Stimulated activated naive B cell treated with anti-CD40 and anti-IgM and Interleukin-4, amounts not matched to agents 10 μg/mL and 1 μg/mL and 100 μg/mL, for 72 hours (primary cell): ENCODE data around the gene MAST4.
A peak's percentile ranks its signal among the peaks of the same experiment; 100 is the strongest.

ENCODE experiments used
- ATAC-seq, 2 donors: fragments of 150-1000 bp; cut with Tn5 transposase; replicated peaks; 2 replicates each; pipeline ENCODE4 v1.10.0; 2021; ENCODE audit warnings: moderate library complexity in 1 of 2
- DNase-seq: peaks from one replicate; pipeline ENCODE4 v3.0.0; 2021
- H3K27ac Mint-ChIP-seq: one replicate; pipeline ENCODE4 v1.8.0; 2022; ENCODE audit warnings: mild to moderate bottlenecking, mixed read lengths
- H3K27me3 Mint-ChIP-seq, 2 donors: one replicate each; pipeline ENCODE4 v1.8.0; 2022; ENCODE audit warnings: mixed read lengths in 2 of 2
- H3K36me3 Mint-ChIP-seq, 2 donors: one replicate each; pipeline ENCODE4 v1.8.0; 2022; ENCODE audit warnings: mixed read lengths in 2 of 2, mild to moderate bottlenecking in 1 of 2
- H3K4me1 Mint-ChIP-seq, 2 donors: one replicate each; pipeline ENCODE4 v1.8.0; 2022; ENCODE audit warnings: mixed read lengths in 2 of 2, mild to moderate bottlenecking in 1 of 2
- H3K4me3 Mint-ChIP-seq, 2 donors: one replicate each; pipeline ENCODE4 v1.8.0; 2022; ENCODE audit warnings: mild to moderate bottlenecking in 2 of 2, mixed read lengths in 2 of 2, moderate library complexity in 1 of 2
- H3K9me3 Mint-ChIP-seq, 2 donors: one replicate each; pipeline ENCODE4 v1.8.0; 2022; ENCODE audit warnings: mixed read lengths in 2 of 2, mild to moderate bottlenecking in 1 of 2

Gene MAST4

GRCh38 chr5:66861402-66861801 is 265.2 kb downstream of the MAST4 start:
- no peaks in the 10 kb centered on the region for H3K9me3 Mint-ChIP-seq
- H3K27ac Mint-ChIP-seq: no peak overlapping the region

GRCh38 chr5:66862020-66862419 is 265.8 kb downstream of the MAST4 start:
- Mint-ChIP-seq H3K4me3 (no peak overlapping the region), H3K4me1 (no peaks in the 10 kb centered on the region), H3K27me3 (peaks cover 12 to 29% of the 10 kb centered on the region in 2 donors), H3K36me3 (no peaks in the 10 kb centered on the region), H3K9me3 (no peaks in the 10 kb centered on the region), H3K27ac (no peak overlapping the region)
- no peak for DNase-seq
- no peak for ATAC-seq

More at GRCh38 chr5:66861402-66861801, 265.2 kb downstream of the MAST4 start:
- no peak for DNase-seq
- Mint-ChIP-seq H3K36me3 (no peaks in the 10 kb centered on the region), H3K27me3 (peaks cover 12 to 29% of the 10 kb centered on the region in 2 donors), H3K4me3 (no peak overlapping the region), H3K4me1 (no peaks in the 10 kb centered on the region)
- no peak for ATAC-seq

DNA sequence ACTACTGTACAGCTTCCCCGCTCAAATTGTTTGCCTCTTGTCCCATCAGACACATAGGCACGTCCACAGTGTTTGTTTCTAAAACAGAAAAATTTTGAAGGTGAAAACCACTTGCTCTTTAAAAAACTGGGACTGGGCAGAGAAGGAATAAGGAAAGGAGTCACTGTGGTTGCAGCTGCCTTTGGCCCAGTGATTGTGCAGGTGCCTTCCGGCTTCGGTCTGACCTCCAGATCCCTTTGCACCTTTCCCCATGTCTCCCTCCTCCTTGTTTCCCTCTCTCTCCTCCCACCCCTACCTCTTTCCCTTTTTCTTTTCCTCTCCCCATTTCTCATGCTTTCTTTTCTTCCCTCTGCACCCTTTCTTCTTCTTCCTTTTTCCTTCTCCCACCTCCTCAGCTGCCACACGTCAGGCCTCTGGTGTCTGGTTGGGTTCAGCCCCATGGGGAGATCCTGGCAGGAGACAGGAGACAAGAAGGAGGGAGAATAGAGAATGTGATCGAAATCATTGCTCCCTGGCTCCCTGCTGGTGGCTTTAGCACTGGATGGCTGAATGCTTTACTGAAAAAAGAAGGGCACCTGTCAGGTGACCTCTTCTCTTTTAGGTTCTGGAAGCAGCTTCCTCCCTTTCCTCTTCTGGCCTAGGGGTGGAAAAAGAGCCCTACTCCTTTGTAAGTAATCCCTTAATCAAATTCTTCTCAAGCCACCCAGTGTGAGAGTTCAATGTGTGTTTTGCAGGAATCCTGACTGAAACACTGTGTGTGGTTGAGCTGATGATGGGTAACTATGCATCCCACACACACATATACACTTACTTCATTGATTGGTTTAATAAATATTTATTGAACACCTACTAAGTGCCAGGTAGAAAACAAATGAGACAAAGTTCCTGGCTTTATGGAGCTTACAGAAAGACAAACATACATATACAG is 267.3 kb downstream of the MAST4 start:
- no peaks in the 10 kb centered on the region for H3K36me3 Mint-ChIP-seq
- ATAC-seq: no peak
- no peaks in the 10 kb centered on the region for H3K4me1 Mint-ChIP-seq
- DNase-seq: no peak
- H3K9me3 Mint-ChIP-seq: no peaks in the 10 kb centered on the region
- H3K4me3 Mint-ChIP-seq: no peak overlapping the region
- peaks cover 12 to 29% of the 10 kb centered on the region in 2 donors for H3K27me3 Mint-ChIP-seq
- H3K27ac Mint-ChIP-seq: no peak overlapping the region

DNA sequence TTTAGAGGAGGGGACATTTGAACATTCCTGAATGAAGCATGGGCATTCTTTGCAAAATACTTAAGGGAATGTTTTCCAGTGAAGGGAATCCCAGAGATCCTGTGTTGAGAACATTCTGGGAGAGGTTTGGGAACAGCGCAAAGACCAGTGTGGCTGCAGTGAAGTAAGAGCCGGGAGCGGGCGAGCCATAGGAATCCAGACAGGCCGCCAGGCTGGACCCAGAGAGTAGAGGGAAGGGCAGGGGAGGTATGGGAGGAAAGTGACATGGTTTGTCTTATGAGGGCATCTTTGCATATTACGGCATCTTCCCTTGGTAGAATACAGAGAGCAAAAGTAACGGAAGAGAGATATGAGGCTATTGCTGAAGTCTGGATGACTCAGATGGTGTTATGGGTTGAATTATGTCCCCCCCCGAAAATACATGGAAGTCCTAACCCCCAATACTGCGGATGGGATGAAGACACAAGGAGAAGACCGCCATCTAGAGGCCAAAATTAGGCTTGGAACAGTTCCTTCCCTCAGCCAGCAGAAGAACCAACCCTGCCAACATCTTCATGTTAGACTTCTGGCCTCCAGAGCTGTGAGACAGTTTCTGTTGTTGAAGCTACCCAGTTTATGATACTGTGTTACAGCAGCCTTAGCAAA is 268.2 kb downstream of the MAST4 start:
- no peaks in the 10 kb centered on the region for H3K4me1 Mint-ChIP-seq
- ATAC-seq: peak; percentile 34 to 55
- H3K36me3 Mint-ChIP-seq: no peaks in the 10 kb centered on the region
- no peak for DNase-seq
- peaks cover 12 to 26% of the 10 kb centered on the region in 2 donors for H3K27me3 Mint-ChIP-seq
- no peak overlapping the region for H3K27ac Mint-ChIP-seq
- no peak overlapping the region for H3K4me3 Mint-ChIP-seq
- no peaks in the 10 kb centered on the region for H3K9me3 Mint-ChIP-seq

DNA sequence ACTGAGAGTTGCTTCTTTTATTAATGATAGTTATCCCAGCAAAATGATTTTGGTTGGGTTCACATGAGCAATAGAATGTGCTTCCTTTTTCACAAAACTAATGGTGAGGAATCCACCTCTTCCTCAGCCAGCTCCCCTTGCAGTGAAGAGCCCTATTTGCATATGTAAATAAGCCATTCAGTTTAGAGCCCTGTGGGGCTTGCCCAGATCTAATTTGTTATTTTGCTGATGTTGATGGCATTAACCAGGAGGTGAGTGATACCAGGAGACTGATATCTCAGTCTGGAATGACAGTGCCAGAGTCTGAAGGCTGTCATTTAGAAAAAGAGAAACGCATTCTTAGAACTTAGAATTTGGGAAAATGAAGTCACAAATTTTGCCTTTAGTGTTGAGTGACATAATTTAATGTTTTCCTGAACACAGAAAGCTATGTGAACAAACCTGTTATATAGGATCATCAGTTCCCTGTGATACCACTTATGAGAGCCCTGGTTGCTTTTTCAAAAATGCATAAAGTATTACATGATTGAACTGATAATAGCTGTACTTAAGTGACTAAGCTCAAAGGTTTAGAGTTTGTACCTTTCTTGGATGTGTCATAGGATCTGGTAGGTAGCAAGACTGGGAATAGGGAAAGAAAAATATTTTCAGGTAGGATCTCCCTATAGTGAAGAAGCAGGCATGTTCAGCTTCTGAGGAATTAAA is 271.6 kb downstream of the MAST4 start:
- Mint-ChIP-seq H3K36me3 (peaks cover 0 to 2% of the 10 kb centered on the region in 2 donors), H3K27ac (no peak overlapping the region), H3K9me3 (no peaks in the 10 kb centered on the region), H3K27me3 (peaks cover 18 to 21% of the 10 kb centered on the region in 2 donors), H3K4me3 (no peak overlapping the region), H3K4me1 (no peaks in the 10 kb centered on the region)
- no peak for DNase-seq
- peak in 1 of 2 donors; percentile 23 for ATAC-seq

DNA sequence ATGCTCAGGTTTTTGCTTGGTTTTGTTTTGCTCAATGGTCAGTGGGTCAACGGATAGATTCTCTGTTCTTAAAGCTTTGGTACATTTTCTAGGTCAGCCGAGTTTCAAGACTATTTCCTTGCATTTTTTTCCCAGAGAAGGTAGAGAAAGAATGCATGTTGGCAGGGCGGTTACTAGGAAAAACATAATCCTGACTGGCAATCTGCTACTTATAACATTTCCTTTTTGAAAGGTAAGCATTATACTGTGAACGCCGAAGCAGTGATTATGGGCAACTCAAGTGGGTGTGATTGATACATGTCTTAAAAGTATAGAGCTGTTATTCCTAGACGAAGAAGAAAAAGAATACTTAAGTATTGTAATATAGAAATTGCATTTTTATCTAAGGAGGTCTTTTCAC is 273.2 kb downstream of the MAST4 start:
- Mint-ChIP-seq H3K27ac (no peak overlapping the region), H3K27me3 (peaks cover 10 to 14% of the 10 kb centered on the region in 2 donors), H3K4me1 (no peaks in the 10 kb centered on the region), H3K9me3 (no peaks in the 10 kb centered on the region), H3K4me3 (no peak overlapping the region), H3K36me3 (peaks cover 0 to 2% of the 10 kb centered on the region in 2 donors)
- DNase-seq (no peak), ATAC-seq (no peak)

- Mint-ChIP-seq H3K4me3 (no peak overlapping the region), H3K9me3 (no peaks in the 10 kb centered on the region), H3K36me3 (peaks cover 0 to 2% of the 10 kb centered on the region in 2 donors), H3K4me1 (no peaks in the 10 kb centered on the region), H3K27me3 (peaks cover 4 to 6% of the 10 kb centered on the region in 2 donors), H3K27ac (no peak overlapping the region)
- DNase-seq (no peak), ATAC-seq (no peak)
These were observed 274.5 kb downstream of the MAST4 start for GRCh38 chr5:66870708-66871107.

DNA sequence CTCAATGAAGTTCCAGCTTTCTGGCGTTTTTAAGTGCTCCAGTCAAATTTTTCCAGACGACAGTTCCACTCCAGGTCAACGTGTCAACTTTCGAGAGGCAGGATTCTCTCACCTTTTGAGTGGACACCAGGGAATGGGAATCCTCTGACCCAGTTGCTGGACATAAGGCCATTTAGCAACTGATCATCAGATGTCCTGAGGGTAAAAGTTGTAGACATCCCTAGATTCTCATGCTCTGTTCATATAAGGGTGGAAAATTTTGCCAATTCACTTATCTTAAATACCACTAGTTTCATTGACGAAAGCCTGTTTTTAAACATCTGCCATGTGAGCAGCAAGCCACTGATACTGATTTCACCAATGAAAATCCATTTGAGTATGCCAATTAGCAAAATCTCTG is 275.5 kb downstream of the MAST4 start:
- Mint-ChIP-seq H3K36me3 (peaks cover 0 to 2% of the 10 kb centered on the region in 2 donors), H3K27ac (no peak overlapping the region), H3K27me3 (peaks cover 4 to 6% of the 10 kb centered on the region in 2 donors), H3K9me3 (no peaks in the 10 kb centered on the region), H3K4me1 (no peaks in the 10 kb centered on the region), H3K4me3 (no peak overlapping the region)
- no peak for DNase-seq
- no peak for ATAC-seq

GRCh38 chr5:66872736-66873331 is 276.6 kb downstream of the MAST4 start:
- H3K9me3 Mint-ChIP-seq: no peaks in the 10 kb centered on the region
- DNase-seq: no peak
- H3K27me3 Mint-ChIP-seq: peaks cover 4 to 6% of the 10 kb centered on the region in 2 donors
- no peak overlapping the region for H3K27ac Mint-ChIP-seq
- H3K4me1 Mint-ChIP-seq: no peaks in the 10 kb centered on the region
- no peak overlapping the region for H3K4me3 Mint-ChIP-seq
- peaks cover 0 to 2% of the 10 kb centered on the region in 2 donors for H3K36me3 Mint-ChIP-seq
- no peak for ATAC-seq

- Mint-ChIP-seq H3K27ac (no peak overlapping the region), H3K4me1 (no peaks in the 10 kb centered on the region), H3K9me3 (no peaks in the 10 kb centered on the region), H3K27me3 (peaks cover 4 to 6% of the 10 kb centered on the region in 2 donors), H3K36me3 (peaks cover 0 to 2% of the 10 kb centered on the region in 2 donors), H3K4me3 (no peak overlapping the region)
- DNase-seq (no peak), ATAC-seq (no peak)
These were observed 277.8 kb downstream of the MAST4 start for GRCh38 chr5:66874004-66874403.

DNA sequence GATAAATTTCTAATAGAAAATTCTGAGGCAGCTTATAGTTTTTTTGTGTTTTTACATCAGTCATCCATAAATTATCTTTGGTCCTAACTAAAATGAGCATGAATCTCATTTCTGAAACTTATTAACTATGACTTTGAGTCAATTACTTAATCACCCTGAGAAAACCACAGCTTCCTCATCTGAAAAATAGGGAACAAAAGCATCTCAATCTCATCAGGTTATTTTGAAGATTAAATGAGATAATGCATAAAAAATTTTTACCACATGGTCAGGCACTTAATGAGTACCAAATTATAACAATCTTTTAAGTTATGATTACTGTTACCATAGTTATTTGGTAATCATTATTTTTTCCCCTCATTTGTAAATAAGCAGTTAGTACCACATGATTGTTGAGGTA is 279.1 kb downstream of the MAST4 start:
- Mint-ChIP-seq H3K9me3 (no peaks in the 10 kb centered on the region), H3K4me1 (no peaks in the 10 kb centered on the region), H3K27ac (no peak overlapping the region), H3K27me3 (peaks cover 4 to 6% of the 10 kb centered on the region in 2 donors), H3K4me3 (no peak overlapping the region), H3K36me3 (peaks cover 0 to 2% of the 10 kb centered on the region in 2 donors)
- DNase-seq: no peak
- ATAC-seq: peak in 1 of 2 donors; percentile 33

GRCh38 chr5:66876266-66876807 is 280.1 kb downstream of the MAST4 start:
- no peak overlapping the region for H3K27ac Mint-ChIP-seq
- no peak overlapping the region for H3K4me3 Mint-ChIP-seq
- H3K36me3 Mint-ChIP-seq: no peaks in the 10 kb centered on the region

DNA sequence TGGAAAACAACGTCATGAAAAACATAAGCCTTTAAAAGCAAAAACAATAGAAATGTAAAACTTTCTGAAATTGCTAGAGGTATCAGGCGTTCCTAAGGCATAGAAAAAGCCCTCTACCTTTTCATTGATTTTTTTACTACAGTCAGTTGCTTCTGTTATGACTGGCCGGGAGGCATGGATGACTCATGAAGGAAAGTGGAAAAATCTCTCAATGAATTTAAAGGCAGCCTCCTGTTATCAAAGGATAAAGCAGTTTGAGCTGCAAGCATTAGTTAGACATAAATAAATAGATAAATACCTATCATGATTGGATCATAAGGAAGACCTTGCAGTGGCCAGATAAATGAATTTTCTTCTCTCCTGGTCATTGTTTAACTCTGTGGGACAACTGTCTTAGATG is 281.6 kb downstream of the MAST4 start:
- ATAC-seq: no peak
- peaks cover 0 to 2% of the 10 kb centered on the region in 2 donors for H3K4me1 Mint-ChIP-seq
- H3K27ac Mint-ChIP-seq: no peak overlapping the region
- no peak for DNase-seq
- H3K36me3 Mint-ChIP-seq: no peaks in the 10 kb centered on the region
- H3K27me3 Mint-ChIP-seq: no peaks in the 10 kb centered on the region
- H3K9me3 Mint-ChIP-seq: no peaks in the 10 kb centered on the region
- H3K4me3 Mint-ChIP-seq: no peak overlapping the region

More at GRCh38 chr5:66876266-66876807, 280.1 kb downstream of the MAST4 start:
- Mint-ChIP-seq H3K27me3 (no peaks in the 10 kb centered on the region), H3K4me1 (no peaks in the 10 kb centered on the region), H3K9me3 (no peaks in the 10 kb centered on the region)
- ATAC-seq: no peak
- DNase-seq: no peak

DNA sequence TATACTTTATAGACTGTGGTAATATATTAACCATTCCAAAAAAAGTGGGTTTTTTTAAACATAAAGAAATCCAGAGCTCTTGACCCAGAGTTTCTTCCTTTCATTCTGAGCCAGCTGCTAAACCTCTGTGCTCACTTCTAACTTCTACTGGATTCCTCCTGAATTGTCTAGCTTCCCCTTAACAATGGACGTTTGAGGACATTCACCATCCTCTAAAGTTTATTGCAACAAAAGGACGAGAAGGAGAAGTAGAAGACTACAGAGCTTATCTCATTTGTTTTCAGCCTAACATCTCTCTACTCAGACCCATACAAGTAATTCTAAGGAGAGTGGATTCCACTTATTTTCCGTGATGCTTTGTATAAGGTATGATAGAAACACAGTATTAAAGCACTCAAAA is 284.2 kb downstream of the MAST4 start:
- DNase-seq (no peak), ATAC-seq (no peak)
- Mint-ChIP-seq H3K4me1 (peaks cover 0 to 2% of the 10 kb centered on the region in 2 donors), H3K27me3 (no peaks in the 10 kb centered on the region), H3K36me3 (no peaks in the 10 kb centered on the region), H3K4me3 (no peak overlapping the region), H3K9me3 (no peaks in the 10 kb centered on the region), H3K27ac (no peak overlapping the region)
